Endometrial microvascular endothelial cells (primary cell): Measurements from ENCODE around the gene PARVG. TPM values are rescaled to one million over a fixed set of nuclear protein-coding genes. Genes with fewer than 3 reads are reported as not detected.

Source experiments
- in situ Hi-C: cut with HindIII; loops from 2 replicates; pipeline ENCODE4 v1.10.0; 2017; ENCODE audit warnings: low sequenced_read_pairs, low pct_unique_long_range_greater_than_20kb; ENCODE audit errors: inconsistent ontology term
- total RNA-seq: library from RNA; depleted of rRNA; stranded (reverse); fragments of >200 nt; gene quantifications from one replicate; pipeline ENCODE4 v1.2.3, GENCODE V29; 2015; ENCODE audit errors: inconsistent ontology term

PARVG gene, protein sequence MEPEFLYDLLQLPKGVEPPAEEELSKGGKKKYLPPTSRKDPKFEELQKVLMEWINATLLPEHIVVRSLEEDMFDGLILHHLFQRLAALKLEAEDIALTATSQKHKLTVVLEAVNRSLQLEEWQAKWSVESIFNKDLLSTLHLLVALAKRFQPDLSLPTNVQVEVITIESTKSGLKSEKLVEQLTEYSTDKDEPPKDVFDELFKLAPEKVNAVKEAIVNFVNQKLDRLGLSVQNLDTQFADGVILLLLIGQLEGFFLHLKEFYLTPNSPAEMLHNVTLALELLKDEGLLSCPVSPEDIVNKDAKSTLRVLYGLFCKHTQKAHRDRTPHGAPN
- 1.9 TPM for total RNA-seq

DNA sequence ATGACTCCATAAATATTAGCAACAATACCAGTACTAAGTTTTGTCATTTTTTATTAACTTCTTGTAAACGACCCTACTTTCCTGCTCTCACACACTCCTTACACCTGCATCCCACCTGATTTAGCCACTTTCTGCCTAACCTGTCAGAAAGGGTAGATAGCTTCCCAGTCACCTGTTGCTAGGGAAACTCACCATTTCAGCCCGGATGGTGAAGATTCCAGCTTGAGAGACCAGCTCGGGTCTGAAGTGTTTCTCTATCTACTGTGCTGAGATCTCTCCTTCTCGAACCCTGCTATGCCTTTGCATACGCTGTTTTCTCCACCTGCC is at the start of gene PARVG:
TSS of gene PARVG (plus strand) at position 220 of the 327 bp plus-strand sequence. CDS start 2,405 bp downstream, outside the sequence.
- in situ Hi-C loops, result no loop called here

DNA sequence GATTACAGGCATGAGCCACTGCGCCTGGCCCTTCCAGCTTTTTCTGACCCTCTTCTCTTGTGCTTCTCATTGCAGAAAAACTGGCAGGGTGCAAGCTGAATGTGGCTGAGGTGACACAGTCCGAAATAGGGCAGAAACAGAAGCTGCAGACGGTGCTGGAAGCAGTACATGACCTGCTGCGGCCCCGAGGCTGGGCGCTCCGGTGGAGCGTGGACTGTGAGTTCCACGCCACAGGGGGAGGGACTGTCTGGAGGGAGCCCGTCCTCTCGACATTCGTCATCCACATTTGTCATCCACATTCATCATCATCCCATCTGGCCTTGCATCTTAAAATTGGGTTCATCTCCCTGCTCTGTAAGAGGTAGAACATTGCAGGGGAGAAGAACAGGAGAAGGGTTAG is 49.3 kb upstream of the PARVG start:
- in situ Hi-C loops, result no loop called here

DNA sequence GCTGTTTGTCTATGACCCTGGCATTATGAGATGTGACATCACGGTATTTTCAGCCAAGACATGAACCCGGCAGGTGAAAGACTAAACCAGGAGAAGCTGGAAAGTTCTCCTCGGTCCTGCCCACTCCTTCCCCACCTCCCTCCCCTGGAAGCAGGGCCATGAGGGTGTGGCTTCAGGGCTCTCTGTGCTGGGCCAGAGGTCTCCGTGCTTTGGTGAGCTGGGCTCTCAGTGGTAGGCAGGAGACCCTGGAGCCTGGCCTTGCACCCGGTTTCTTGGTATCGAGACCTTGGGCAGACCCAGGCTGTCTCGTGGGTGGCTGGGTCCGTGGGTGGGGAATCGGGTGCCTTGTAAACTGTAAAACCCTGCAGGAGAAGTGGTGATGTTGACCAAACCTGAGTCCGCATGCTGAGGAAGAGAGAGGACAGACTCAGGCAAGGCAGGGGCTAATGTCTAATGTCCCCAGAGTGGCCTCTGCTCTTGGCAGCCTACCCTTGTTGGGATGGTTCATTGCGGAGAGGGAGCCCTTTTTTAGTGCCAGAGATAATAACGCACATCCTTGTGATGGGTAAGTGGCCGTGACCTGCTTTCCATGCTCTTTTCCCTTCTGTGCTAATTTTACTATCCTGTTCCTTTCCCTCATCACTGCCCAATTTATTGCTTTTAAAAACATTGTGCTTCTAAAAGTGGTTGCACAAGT is 48.6 kb upstream of the PARVG start:
- in situ Hi-C loops, result no loop called here

DNA sequence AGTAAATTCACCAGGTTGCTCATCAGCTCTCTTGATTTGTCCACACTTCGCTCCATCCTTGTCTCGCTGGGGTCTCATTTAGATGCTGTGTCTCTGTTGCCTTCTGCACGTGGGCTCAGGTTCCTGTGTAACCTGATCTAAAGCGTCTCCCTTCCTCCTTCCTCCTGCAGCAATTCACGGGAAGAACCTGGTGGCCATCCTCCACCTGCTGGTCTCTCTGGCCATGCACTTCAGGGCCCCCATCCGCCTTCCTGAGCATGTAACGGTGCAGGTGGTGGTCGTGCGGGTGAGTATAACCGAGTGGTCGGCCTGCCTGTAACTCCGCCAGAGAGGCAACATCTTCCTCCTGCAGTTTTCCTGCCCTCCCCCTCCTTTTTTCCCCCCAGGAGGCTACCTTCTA is 48.0 kb upstream of the PARVG start:
- in situ Hi-C loops, result no loop called here

DNA sequence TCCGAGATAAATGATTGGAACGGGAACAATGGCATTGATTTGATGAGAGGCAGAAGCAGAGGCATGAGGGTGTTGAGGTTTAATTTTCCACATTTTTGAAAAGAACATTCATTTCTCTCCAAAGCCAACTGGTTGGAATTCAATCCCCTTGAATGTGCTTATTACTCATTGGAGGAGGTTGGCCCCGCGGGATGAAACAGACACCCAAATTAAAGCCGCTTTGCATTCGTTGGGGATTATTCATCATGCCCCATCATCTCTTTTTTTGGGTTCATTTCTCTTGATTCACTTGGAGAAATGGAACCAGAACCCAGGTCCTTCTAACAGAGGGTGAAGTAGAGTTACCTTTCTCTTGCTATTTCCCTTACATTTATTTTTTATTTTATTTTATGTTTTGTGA is 47.6 kb upstream of the PARVG start:
- in situ Hi-C loops, result no loop called here

DNA sequence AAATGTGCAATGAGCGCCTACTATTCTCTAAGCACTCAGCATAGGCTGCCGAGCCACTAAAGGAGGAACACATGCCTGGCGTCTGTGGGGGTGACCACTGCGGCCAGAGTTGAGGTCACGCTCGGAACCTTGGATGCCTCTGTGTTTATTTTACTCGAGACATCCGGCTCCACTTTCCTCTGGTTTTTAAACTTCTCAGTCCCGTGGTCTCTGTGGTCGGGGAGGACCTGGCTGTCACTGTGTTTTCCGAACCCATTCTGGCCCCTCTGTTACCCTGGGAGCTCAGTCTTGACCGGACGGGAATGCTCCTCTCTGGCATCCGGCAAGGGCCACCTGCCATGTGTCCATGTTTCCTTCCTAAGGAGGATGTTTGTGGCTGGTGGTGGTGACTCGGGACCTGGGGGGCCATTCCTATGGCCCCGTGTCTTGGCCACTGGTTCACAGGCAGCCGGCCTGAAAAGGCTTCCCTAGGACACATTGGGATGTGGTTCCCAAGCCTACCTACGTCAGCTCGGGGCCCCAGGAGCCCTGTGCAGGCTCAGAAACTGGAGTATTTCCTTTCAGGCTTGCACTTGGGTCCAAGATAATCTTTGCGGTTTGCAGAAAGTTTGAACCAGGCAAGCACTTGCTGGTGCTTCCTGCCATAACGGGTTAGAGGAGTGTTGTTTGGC is 46.7 kb upstream of the PARVG start:
- in situ Hi-C loops, result no loop called here

DNA sequence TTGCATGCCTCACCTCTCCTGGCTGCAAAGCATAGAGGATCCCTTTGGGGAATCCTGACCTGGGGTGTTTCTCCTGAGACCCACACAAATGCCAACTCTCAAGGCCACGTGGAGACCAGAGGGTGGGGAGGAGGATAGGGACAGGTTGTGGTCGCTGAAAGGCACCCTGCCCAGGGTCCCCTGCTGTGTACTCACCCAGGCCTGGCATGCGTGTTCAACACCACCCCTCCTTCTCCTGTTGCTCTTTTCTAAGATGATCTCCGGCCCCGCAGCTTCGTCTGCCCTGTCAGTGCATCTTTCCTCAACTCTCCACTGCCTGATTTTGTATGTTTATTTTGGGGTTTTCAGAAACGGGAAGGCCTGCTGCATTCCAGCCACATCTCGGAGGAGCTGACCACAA is 44.6 kb upstream of the PARVG start:
- in situ Hi-C loops, result no loop called here

DNA sequence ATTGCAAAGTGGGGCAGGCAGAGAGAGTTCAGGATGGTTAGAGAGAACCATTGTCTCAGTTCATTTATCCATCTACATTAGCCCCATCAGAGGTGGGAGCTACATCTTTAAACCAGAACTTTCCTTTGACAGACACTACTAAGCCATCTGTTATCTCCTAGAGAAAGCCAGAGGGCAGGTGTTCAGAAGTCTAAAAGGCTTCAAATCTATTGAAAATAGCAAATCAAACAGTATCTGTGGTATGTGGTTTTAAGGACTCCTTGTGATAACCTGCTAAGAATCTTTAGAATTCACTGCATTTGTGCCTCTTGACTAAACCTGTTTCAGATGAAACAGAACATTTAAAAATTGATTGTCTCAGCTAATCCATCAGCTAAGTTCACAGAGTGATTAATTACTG is 43.9 kb upstream of the PARVG start:
- in situ Hi-C loops, result no loop called here

DNA sequence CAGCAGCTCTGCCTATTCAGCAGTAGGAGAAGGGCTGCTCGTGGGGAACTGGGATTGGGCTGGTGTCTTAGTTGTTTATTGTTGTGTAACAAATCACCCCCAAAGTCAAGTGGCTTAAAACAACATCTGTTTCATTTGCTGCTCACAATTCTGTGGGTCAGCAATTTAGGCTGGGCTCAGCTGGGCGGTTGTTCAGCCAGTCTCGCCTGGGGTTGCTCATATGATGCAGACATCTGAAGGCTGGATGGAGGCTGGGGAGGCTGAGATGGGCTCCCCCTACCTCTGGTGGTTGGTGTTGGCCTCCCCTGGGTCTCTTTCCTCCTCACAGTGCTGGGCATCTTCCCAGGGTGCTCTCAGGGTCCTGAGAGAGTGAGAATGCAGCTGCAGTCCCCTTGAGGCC is 43.3 kb upstream of the PARVG start:
- in situ Hi-C loops, result no loop called here

DNA sequence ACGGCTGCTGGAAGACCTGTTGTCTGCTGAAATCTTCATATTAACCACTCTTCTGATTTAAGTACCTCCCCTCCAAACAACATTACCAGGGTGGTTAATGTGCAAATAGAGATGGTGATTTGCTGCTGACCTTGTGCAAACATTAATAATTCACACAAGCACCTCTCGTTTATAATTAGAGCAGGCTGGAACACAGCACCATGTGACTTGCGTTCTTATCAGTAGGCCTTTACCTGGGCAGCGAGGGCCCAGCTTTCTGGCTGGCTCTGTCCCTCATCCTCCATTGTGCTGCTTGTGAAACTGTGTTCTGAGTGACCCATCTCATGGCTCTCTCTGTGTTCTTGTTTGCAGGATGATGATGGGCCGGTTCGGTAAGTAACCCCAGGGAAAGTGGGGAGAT is 41.0 kb upstream of the PARVG start:
- in situ Hi-C loops, result no loop called here

DNA sequence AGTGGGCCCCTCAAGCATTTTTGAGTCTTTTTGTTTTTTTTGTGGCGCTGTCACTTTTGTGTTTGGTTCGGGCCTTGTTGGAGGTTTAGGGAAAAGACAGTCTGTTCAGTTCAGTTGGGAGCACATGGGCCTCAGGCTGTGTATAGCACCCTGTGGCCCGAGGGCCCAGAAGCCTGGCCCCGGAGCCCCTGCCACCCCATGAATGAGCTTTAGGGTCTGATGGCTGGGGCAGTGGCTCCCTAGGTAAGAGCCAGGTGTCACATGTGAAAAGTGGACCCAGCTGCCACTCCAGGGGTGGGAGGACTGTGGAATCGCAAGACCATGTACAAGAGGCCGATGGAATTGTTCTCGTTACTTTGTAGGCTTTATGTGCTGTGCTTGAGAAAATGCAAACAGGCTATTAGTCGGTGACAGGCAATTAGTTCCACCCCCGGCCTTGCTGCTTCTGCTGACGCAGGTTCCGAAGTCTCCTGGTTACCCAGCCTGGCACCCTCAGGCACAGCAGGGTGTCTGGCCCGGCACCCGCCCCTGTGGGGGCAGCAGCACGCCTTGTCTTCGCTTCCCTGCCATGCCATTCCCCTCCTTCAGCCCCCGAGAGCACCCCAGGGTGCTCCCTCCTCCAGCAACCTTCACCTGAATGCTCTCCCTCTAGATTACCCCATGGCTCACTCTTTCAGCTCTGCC is 38.2 kb upstream of the PARVG start:
- in situ Hi-C loops, result no loop called here

DNA sequence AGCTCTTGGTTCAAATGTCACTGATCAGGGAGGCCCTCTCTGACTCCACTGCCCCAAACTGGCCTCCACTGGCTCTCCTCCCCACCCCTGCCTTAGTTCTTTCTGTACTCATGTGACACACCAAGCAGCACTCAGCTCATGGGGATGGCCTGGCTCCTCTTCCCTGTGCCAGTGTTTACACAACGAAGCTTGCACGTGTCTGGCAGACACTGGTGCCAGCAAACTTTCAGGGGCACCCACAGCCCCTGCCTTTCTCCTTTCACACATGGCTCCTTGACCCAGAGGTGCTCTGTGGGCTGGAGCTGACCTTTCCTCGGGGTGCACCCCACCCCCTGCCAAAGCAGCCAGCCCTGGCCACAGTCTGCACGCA is 37.6 kb upstream of the PARVG start:
- in situ Hi-C loops, result no loop called here

DNA sequence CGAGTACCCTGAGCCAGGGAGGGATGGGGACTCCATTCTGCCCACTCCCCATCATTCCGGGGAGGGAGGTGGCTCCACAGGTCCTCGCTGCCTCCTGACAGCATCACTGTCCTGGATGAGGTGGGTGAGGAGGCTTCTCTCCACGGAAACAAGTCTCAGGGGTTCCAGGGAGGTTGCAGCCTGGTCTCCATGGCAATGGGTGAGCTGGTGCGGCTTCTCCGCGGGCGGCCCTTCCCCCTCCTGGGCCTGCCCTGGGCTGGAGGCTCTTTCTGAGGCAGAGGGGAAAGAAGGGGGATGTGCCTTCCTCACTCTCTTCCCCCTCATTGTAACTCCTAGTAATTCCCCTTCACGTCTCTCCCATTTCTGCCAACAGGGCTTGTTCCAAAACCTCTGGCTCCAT is 37.1 kb upstream of the PARVG start:
- in situ Hi-C loops, result no loop called here

DNA sequence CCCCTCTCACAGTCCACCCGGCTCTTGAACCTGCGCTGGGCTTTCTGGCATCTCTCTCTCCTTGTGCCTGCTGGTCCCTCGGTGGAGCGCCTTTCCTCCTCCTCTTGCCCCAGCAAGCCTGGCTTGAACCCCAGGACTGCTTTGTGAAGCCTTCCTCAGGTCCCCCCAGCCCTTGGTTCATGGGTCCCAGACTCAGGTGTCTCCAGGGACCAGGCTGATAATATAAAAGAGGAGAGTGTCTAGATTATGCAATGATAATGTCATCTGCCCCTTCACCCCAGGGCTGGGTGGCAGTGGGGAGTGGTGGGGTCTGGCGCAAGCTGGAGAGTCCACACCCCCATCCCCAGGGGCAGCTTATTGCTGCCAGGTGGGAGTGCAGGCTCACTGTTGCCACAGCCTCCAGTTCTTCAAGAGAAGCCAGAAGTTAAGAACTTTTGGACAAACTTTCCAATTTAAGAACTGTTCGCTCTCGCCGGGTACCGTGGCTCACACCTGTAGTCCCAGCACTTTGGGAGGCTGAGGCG is 36.6 kb upstream of the PARVG start:
- in situ Hi-C loops, result no loop called here

DNA sequence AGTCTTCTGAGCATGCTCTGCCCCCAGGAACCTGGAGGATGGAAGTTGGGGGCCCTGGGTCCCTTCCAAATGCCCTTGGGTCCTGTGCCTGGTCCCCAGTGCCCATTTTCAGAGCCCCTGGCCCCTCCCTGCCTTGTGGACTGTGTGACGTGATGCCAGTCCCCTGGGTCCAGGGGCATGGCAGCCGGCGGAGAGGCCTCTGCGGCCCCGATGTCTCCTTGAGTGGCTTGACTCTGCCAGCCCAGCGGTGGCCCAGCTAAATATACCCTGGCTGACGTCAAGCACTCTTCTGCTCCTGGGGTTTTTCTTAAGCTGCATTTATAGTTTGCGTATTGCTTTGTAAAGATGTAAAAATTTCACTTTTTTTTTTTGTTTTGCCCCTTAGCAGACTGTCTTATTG is 35.2 kb upstream of the PARVG start:
- in situ Hi-C loops, result no loop called here

DNA sequence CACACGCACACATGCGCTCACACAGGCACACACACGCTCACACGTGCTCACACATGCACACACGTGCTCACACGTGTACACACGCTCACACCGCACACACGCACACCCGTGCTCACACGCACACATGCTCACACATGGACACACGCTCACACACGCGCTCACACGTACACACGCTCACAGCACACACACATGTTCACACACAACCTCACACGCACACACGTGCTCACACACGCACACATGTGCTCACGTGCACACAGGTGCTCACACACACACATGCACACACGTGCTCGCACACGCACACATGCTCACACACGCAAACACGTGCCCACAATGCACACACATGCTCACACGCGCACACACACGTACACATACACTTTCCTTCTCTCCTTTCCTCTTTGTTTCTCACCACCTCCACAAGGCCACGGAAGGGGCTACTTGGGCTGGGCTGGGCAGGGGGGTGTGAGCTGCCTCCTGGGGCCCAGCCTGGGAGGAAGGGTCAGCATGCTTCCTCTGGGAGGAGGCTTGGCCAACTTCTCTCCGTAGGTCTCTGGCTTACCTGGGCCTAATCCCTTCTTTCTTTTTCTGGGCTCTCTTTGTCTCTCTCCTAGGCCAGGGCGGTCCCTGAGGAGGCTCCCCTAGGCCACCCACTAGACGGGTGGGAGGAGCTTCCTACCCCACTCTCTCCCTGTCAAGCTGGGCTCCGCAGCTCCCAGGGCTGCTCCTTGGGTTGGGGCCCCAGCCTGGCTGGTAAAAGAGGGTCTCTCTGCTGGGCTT is 34.5 kb upstream of the PARVG start:
- in situ Hi-C loops, result no loop called here

DNA sequence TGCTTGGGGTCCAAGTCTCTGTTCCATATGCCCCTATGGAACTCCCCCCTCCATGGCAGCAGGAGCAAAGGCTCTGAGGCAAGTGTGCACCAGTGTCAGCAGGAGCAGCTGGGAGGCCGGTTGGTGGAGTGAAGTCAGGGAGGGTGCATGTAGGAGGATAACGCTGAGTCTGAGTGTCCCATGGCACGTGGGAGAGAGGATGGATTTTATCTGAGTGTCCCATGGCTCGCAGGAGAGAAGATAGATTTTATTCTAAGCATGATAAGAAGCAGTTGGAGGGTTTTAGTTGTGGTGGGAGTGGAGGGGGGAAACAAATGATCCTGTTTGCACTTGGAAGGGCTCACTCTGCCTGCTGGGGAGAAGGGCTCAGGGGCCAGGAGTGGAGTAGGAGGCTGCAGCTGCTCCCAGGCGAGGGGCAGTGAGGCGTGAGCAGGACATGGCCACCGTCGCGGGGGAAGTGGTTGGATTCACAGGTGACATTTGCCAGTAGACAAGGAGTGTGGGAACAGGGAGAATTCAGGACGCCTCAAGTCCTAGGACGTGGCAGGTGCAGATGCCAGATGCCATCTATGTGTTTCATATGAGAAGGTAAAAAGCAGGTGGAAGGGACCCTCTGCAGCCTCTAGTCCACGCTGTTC is 33.6 kb upstream of the PARVG start:
- in situ Hi-C loops, result no loop called here

DNA sequence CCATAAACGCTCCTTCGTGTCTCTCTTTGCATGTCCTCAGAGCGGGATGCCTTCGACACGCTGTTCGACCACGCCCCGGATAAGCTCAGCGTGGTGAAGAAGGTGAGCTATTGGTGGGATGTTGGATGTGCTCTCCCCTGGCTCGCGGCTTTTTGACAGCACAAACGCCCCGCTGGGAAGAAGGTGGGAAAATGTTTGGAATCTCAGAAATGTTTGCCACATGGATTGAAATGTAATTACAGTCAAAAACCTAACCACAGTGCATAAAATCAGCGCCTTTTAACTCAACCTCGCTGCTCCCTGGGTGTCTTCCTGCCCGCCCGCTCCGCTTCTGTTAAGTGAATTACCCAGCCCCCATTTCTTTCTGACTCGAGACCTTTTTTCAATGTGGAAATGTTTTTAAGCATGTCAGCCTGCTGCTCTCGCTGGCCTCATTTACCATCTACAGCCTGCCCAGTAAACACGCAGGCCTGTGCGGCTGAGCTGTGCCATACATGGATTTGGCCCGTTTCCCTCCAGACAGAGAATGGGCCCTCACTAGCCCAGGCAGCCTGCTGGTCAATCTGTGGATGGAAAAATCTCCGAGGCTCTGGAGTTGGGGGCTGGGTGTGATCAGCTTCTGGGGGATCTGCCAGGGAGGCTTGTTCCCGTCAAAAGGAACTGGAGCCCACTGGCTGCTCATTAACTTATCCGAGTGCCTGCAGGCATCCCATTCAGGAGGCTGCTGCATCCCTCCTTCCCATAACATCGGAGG is 32.7 kb upstream of the PARVG start:
- in situ Hi-C loops, result no loop called here
